HFFc6 (cell line): Measurements from ENCODE around the gene BACH2. TPM values are rescaled to one million over a fixed set of nuclear protein-coding genes. Genes with fewer than 3 reads are reported as not detected.

Experiments
- DNase-seq: peaks from one replicate; pipeline ENCODE4 v3.0.0-alpha.2; 2018
- H3K27ac Mint-ChIP-seq: 2 replicates; pipeline ENCODE4 v1.8.0; 2020; ENCODE audit warnings: mild to moderate bottlenecking, mixed read lengths
- H3K27me3 Mint-ChIP-seq: 2 replicates; pipeline ENCODE4 v1.8.0; 2021; ENCODE audit warnings: mild to moderate bottlenecking, moderate library complexity, mixed read lengths; ENCODE audit not compliant: insufficient read depth
- H3K36me3 Mint-ChIP-seq: 2 replicates; pipeline ENCODE4 v1.8.0; 2021; ENCODE audit warnings: low read depth, mixed read lengths
- H3K4me1 Mint-ChIP-seq: 2 replicates; pipeline ENCODE4 v1.8.0; 2020; ENCODE audit warnings: low read depth, mixed read lengths
- H3K4me3 Mint-ChIP-seq: 2 replicates; pipeline ENCODE4 v1.8.0; 2020; ENCODE audit warnings: mild to moderate bottlenecking, moderate library complexity, mixed read lengths
- H3K9me3 Mint-ChIP-seq: 2 replicates; pipeline ENCODE4 v1.8.0; 2020; ENCODE audit warnings: mild to moderate bottlenecking, mixed read lengths
- CTCF ChIP-seq: fragments of 200-600 bp; sonication (generic); IDR thresholded peaks from 2 replicates; pipeline ENCODE4 v1.5.0; 2021; ENCODE audit warnings: antibody characterized with exemption, mild to moderate bottlenecking
- total RNA-seq, 6 experiments: library from RNA; stranded (reverse); fragmentation: NEBNext Ultra II Directional; extraction: Animal tissue kit (Norgen Biotek cat#: 25700); gene quantifications; 2 replicates in 1 of 6; 3 replicates in 5 of 6; pipeline ENCODE4 v1.2.3, GENCODE V29; 2021

Gene BACH2
- total RNA-seq, 6 experiments from 2014 or later = not detected

GRCh38 chr6:90186637-90187371 is 109.8 kb downstream of the BACH2 start:
- TF ChIP-seq CTCF = no peak
- no peak overlapping the region for H3K4me3 Mint-ChIP-seq
- H3K27ac Mint-ChIP-seq = no peak overlapping the region
- H3K4me1 Mint-ChIP-seq = no peaks in the 10 kb centered on the region
- no peaks in the 10 kb centered on the region for H3K9me3 Mint-ChIP-seq
- no peaks in the 10 kb centered on the region for H3K36me3 Mint-ChIP-seq
- DNase-seq = no peak
- peaks cover 7% of the 10 kb centered on the region; the same call in 1 of the 2 replicates for H3K27me3 Mint-ChIP-seq

- TF ChIP-seq CTCF = no peak
- DNase-seq = no peak
Measured at GRCh38 chr6:90186026-90186425, 110.6 kb downstream of the BACH2 start.

GRCh38 chr6:90184334-90185298 is 112.0 kb downstream of the BACH2 start:
- Mint-ChIP-seq H3K9me3 (no peaks in the 10 kb centered on the region), H3K4me3 (no peak overlapping the region), H3K27ac (no peak overlapping the region), H3K4me1 (no peaks in the 10 kb centered on the region), H3K27me3 (peaks cover 9% of the 10 kb centered on the region; the same call in 1 of the 2 replicates), H3K36me3 (no peaks in the 10 kb centered on the region)
- TF ChIP-seq CTCF = no peak
- DNase-seq = no peak

More at GRCh38 chr6:90186026-90186425, 110.6 kb downstream of the BACH2 start:
- H3K36me3 Mint-ChIP-seq = no peaks in the 10 kb centered on the region
- no peaks in the 10 kb centered on the region for H3K4me1 Mint-ChIP-seq
- H3K4me3 Mint-ChIP-seq = no peak overlapping the region
- H3K9me3 Mint-ChIP-seq = no peaks in the 10 kb centered on the region
- peaks cover 9% of the 10 kb centered on the region; the same call in 1 of the 2 replicates for H3K27me3 Mint-ChIP-seq
- H3K27ac Mint-ChIP-seq = no peak overlapping the region

DNA sequence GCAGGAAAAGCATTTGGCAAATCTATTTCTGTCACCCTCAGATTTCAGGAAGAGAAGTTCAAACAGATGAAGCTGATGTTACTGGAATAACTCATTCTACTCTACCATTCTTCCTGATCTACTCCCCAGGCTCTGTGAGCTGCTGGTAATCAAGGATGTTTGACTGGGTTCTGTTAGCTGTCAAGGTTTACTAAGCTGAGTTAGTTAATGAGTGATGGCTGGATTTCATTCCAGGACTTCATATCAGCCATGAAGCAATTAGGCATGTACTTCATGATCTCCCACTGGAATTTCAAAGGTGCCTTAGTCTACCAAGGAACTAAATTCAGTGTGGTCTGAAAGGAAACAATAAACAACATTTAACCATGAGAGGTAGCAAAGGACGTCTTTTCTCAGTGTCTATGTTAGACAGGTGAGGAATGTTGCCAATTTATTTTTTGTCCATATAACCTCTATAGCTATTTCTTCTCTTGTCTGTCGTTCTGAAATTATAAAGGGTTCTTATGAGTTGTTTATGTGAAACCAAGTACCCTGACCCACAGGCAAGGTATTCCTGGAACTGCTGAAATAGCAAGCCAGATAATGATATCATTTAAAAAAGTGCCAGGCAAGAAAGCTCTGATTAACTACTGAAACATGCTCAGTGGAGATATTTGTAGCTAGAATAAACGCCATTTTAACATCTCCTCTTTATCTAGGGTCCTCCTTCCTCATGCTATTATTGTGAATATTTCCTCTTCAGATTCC is 112.9 kb downstream of the BACH2 start:
- no peaks in the 10 kb centered on the region for H3K9me3 Mint-ChIP-seq
- H3K27ac Mint-ChIP-seq = no peak overlapping the region
- H3K27me3 Mint-ChIP-seq = peaks cover 9% of the 10 kb centered on the region; the same call in 1 of the 2 replicates
- no peaks in the 10 kb centered on the region for H3K36me3 Mint-ChIP-seq
- TF ChIP-seq CTCF = no peak
- H3K4me1 Mint-ChIP-seq = no peaks in the 10 kb centered on the region
- H3K4me3 Mint-ChIP-seq = no peak overlapping the region
- no peak for DNase-seq

DNA sequence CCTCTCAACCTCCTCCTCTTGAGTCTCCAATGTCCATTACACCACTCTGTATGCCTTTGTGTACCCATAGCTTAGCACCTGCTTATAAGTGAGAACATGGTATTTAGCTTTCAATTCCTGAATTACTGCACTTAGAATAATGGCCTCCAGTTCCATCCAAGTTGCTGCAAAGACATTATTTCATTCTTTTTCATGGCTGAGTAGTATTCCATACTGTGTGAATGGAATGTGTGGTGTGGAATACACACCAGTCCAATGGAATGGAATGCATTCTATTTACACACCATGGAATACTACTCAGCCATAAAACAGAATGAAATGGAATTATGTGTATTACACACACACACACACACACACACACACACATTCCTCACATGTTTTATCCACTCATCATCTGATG is 116.1 kb downstream of the BACH2 start:
- no peak for TF ChIP-seq CTCF
- DNase-seq = no peak
- Mint-ChIP-seq H3K36me3 (no peaks in the 10 kb centered on the region), H3K27me3 (peaks cover 5% of the 10 kb centered on the region; the same call in 1 of the 2 replicates), H3K27ac (no peak overlapping the region), H3K4me1 (no peaks in the 10 kb centered on the region), H3K9me3 (no peaks in the 10 kb centered on the region), H3K4me3 (no peak overlapping the region)
